ENCODE results near the gene TMOD1. TPM values are rescaled to one million over a fixed set of nuclear protein-coding genes. Genes with fewer than 3 reads are reported as not detected.
"Not testable (repeated sequence)": the region's sequence is repeated elsewhere in the genome, so short reads cannot be mapped to it uniquely, and the experiment has no call there.

TMOD1 gene
- total and polyA plus RNA-seq, 9 of the 15 experiments (the other 6 are each of a cell fraction or from before 2014, with no cell fraction given), result 7.1 to 41.2 (median 14.2) TPM

DNA sequence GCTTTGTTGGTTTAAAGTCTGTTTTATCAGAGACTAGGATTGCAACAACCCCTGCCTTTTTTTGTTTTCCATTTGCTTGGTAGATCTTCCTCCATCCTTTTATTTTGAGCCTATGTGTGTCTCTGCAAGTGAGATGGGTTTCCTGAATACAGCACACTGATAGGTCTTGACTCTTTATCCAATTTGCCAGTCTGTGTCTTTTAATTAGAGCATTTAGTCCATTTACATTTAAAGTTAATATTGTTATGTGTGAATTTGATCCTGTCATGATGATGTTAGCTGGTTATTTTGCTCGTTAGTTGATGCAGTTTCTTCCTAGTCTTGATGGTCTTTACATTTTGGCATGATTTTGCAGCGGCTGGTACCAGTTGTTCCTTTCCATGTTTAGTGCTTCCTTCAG is 83.3 kb downstream of the TMOD1 start:
- FAIRE-seq, POLR2A ChIA-PET: not testable (repeated sequence)

GRCh38 chr9:97586909-97587308 is 85.4 kb downstream of the TMOD1 start:
- not testable (repeated sequence) for BruUV-seq (replicated peaks)

More for the DNA sequence above, 83.3 kb downstream of the TMOD1 start:
- H3K9me1 ChIP-seq (ENCODE audit: control insufficient read depth, insufficient read depth, low read length); H3K4me1 ChIP-seq (replicated peaks in 1 of 2; ENCODE audit: control insufficient read depth in 2 of 2, insufficient read depth in 2 of 2, low read length in 2 of 2); H3K27me3 ChIP-seq (ENCODE audit: control insufficient read depth in 2 of 2, insufficient read depth in 2 of 2, low read length in 2 of 2); H3K27ac ChIP-seq (ENCODE audit: extremely low read depth, low read depth, low read length); BruUV-seq (replicated peaks); ATAC-seq; intact Hi-C loops (cut with micrococcal nuclease); CTCF ChIA-PET (ENCODE audit: low intra/inter-chr PET ratio); H3K79me2 ChIP-seq (ENCODE audit: control insufficient read depth, insufficient read depth, low read length); H3K4me3 ChIP-seq; H3K4me2 ChIP-seq (ENCODE audit: insufficient read depth, low read length); H2AFZ ChIP-seq (ENCODE audit: low read depth, low read length); DNase-seq (ENCODE audit: extremely low read depth in 1 of 4, low spot score in 3 of 4); H4K20me1 ChIP-seq (replicated peaks; ENCODE audit: control insufficient read depth, insufficient read depth, low read length); H3K9ac ChIP-seq (ENCODE audit: insufficient read depth in 1 of 2, low read depth in 2 of 2, low read length in 2 of 2); in situ Hi-C loops (cut with MboI); H3K9me3 ChIP-seq (replicated peaks; ENCODE audit: control insufficient read depth, insufficient read depth, low read depth, low read length): not testable (repeated sequence)
- H3K36me3 ChIP-seq (ENCODE audit: control insufficient read depth, insufficient read depth, low read length), result peaks cover 13% of the 10 kb centered on the region
- WGBS (ENCODE audit: insufficient coverage, low coverage, missing lambda C conversion rate), result no CpG with 5 or more reads among the region's 2 CpGs
- peak; percentile 93 for TF ChIP-seq ZNF507 (tag; conservative IDR thresholded peaks at IDR 0.05)

More at GRCh38 chr9:97586909-97587308, 85.4 kb downstream of the TMOD1 start:
- CTCF ChIA-PET (ENCODE audit: low intra/inter-chr PET ratio); H3K4me3 ChIP-seq; H3K27me3 ChIP-seq (ENCODE audit: control insufficient read depth in 2 of 2, insufficient read depth in 2 of 2, low read length in 2 of 2); FAIRE-seq; in situ Hi-C loops (cut with MboI); H3K9ac ChIP-seq (ENCODE audit: insufficient read depth in 1 of 2, low read depth in 2 of 2, low read length in 2 of 2); DNase-seq (ENCODE audit: extremely low read depth in 1 of 4, low spot score in 3 of 4); H3K79me2 ChIP-seq (ENCODE audit: control insufficient read depth, insufficient read depth, low read length); H4K20me1 ChIP-seq (replicated peaks; ENCODE audit: control insufficient read depth, insufficient read depth, low read length); H3K4me2 ChIP-seq (ENCODE audit: insufficient read depth, low read length); intact Hi-C loops (cut with micrococcal nuclease); H3K9me1 ChIP-seq (ENCODE audit: control insufficient read depth, insufficient read depth, low read length); ATAC-seq; H3K9me3 ChIP-seq (replicated peaks; ENCODE audit: control insufficient read depth, insufficient read depth, low read depth, low read length); H2AFZ ChIP-seq (ENCODE audit: low read depth, low read length); H3K27ac ChIP-seq (ENCODE audit: extremely low read depth, low read depth, low read length); H3K4me1 ChIP-seq (replicated peaks in 1 of 2; ENCODE audit: control insufficient read depth in 2 of 2, insufficient read depth in 2 of 2, low read length in 2 of 2): not testable (repeated sequence)
- POLR2A ChIA-PET, result interaction anchor here (0.6 to 0.8 kb wide), 2 partner anchors 11 to 32 kb away, joined by 3 read pairs; no protein-coding TSS in a partner anchor
- TF ChIP-seq ZNF146 (CRISPR knock-in tag; IDR thresholded peaks at IDR 0.05; ENCODE audit: unreplicated experiment) (peak; percentile 94), RBM25 (IDR thresholded peaks at IDR 0.05; ENCODE audit: low read depth, low read length, severe bottlenecking) (peak; percentile 20), BCOR (IDR thresholded peaks at IDR 0.05) (0 out of 2 replicates have a peak, but pooled peaks have one; percentile 27)
- peaks cover 22% of the 10 kb centered on the region for H3K36me3 ChIP-seq (ENCODE audit: control insufficient read depth, insufficient read depth, low read length)
- 93% methylated on average over 5 of the region's 7 CpGs for WGBS (ENCODE audit: insufficient coverage, low coverage, missing lambda C conversion rate)

Data from K562 (cell line).